OCI-LY1 (cell line): ENCODE measurements around the gene HLTF.

Experiments used
- H2AFZ ChIP-seq: fragments of 200-600 bp; sonication (generic), shearing (Covaris generic); 2 replicates; pipeline ENCODE4 v1.6.0; 2014; ENCODE audit warnings: antibody characterized with exemption, mild to moderate bottlenecking, low read length
- H3F3A ChIP-seq: fragments of 200-600 bp; sonication (generic), shearing (Covaris generic); 2 replicates; pipeline ENCODE4 v1.6.0; 2014; ENCODE audit warnings: mild to moderate bottlenecking, antibody characterized with exemption, low read length, moderate library complexity; ENCODE audit not compliant: insufficient read depth
- H3K27ac ChIP-seq: fragments of 200-600 bp; sonication (generic); 2 replicates; pipeline ENCODE4 v1.5.1; 2014; ENCODE audit warnings: low read length, mixed run types, mild to moderate bottlenecking, low read depth; ENCODE audit not compliant: poor library complexity, severe bottlenecking
- H3K27me3 ChIP-seq: fragments of 200-600 bp; sonication (generic); 2 replicates; pipeline ENCODE4 v1.6.0; 2014; ENCODE audit warnings: antibody characterized with exemption, mild to moderate bottlenecking, low read length, moderate library complexity; ENCODE audit not compliant: insufficient read depth
- H3K36me3 ChIP-seq: fragments of 200-600 bp; sonication (generic); 2 replicates; pipeline ENCODE4 v1.6.1; 2014; ENCODE audit warnings: mild to moderate bottlenecking, antibody characterized with exemption, low read length, moderate library complexity, mixed read lengths; ENCODE audit not compliant: insufficient read depth
- H3K4me1 ChIP-seq: fragments of 200-600 bp; sonication (generic); 2 replicates; pipeline ENCODE4 v1.5.1; 2014; ENCODE audit warnings: mild to moderate bottlenecking, low read length, moderate library complexity; ENCODE audit not compliant: insufficient read depth, severe bottlenecking
- H3K4me2 ChIP-seq: fragments of 200-600 bp; sonication (generic), shearing (Covaris generic); 2 replicates; pipeline ENCODE4 v1.6.1; 2014; ENCODE audit warnings: low read length
- H3K4me3 ChIP-seq: fragments of 200-600 bp; sonication (generic); 2 replicates; pipeline ENCODE4 v1.5.1; 2014; ENCODE audit warnings: low read length, low read depth, mild to moderate bottlenecking, mixed read lengths; ENCODE audit not compliant: poor library complexity, severe bottlenecking
- H3K79me2 ChIP-seq: fragments of 200-600 bp; shearing (Covaris generic); 2 replicates; pipeline ENCODE4 v1.6.1; 2016; ENCODE audit warnings: mixed run types, low read length, mixed read lengths; ENCODE audit not compliant: insufficient read depth
- H3K9ac ChIP-seq: fragments of 200-600 bp; sonication (generic), shearing (Covaris generic); 2 replicates; pipeline ENCODE4 v1.6.1; 2014; ENCODE audit warnings: mild to moderate bottlenecking, low read length, mixed read lengths
- H3K9me2 ChIP-seq: fragments of 200-600 bp; sonication (generic), shearing (Covaris generic); 2 replicates; pipeline ENCODE4 v1.6.1; 2014; ENCODE audit warnings: low read depth, mild to moderate bottlenecking, low read length, mixed read lengths
- H3K9me3 ChIP-seq: fragments of 200-600 bp; shearing (Covaris generic); 2 replicates; pipeline ENCODE4 v1.6.1; 2014; ENCODE audit warnings: low read length, mixed read lengths
- H4K20me1 ChIP-seq: fragments of 200-600 bp; sonication (generic), shearing (Covaris generic); 2 replicates; pipeline ENCODE4 v1.6.0; 2016; ENCODE audit warnings: mild to moderate bottlenecking, low read length; ENCODE audit not compliant: insufficient read depth
- CTCF ChIP-seq: fragments of 200-600 bp; sonication (generic), shearing (Covaris generic); IDR thresholded peaks from 2 replicates; pipeline ENCODE4 v1.5.1; 2017; ENCODE audit warnings: mild to moderate bottlenecking, antibody characterized with exemption, low read length, moderate library complexity, mixed read lengths
- EZH2 ChIP-seq: fragments of 200-600 bp; sonication (generic), shearing (Covaris generic); IDR thresholded peaks from 2 replicates; pipeline ENCODE4 v1.8.0; 2017; ENCODE audit warnings: borderline replicate concordance, mixed run types, mild to moderate bottlenecking, antibody characterized with exemption, low read length, moderate library complexity, mixed read lengths

The HLTF gene

GRCh38 chr3:149115114-149115513, 28.8 kb upstream of the HLTF start:
- Histone ChIP-seq H3K4me3 (no peak overlapping the region), H3F3A (no peaks in the 10 kb centered on the region), H3K79me2 (no peaks in the 10 kb centered on the region), H3K4me2 (no peak overlapping the region), H2AFZ (no peak overlapping the region), H3K9me3 (0 out of 2 replicates have a peak, but pooled peaks cover 2% of the 10 kb centered on the region), H3K9me2 (no peaks in the 10 kb centered on the region), H3K27ac (no peak overlapping the region), H3K9ac (no peak overlapping the region), H3K27me3 (no peaks in the 10 kb centered on the region), H4K20me1 (no peaks in the 10 kb centered on the region), H3K4me1 (no peaks in the 10 kb centered on the region), H3K36me3 (no peaks in the 10 kb centered on the region)
- TF ChIP-seq EZH2 (no peak), CTCF (no peak)

- Histone ChIP-seq H2AFZ (no peak overlapping the region), H3K79me2 (no peaks in the 10 kb centered on the region), H3K4me3 (no peak overlapping the region), H3K27ac (no peak overlapping the region), H3K4me1 (no peaks in the 10 kb centered on the region), H3F3A (no peaks in the 10 kb centered on the region), H3K9ac (no peak overlapping the region), H3K4me2 (no peak overlapping the region), H4K20me1 (no peaks in the 10 kb centered on the region), H3K9me3 (0 out of 2 replicates have a peak, but pooled peaks cover 2% of the 10 kb centered on the region), H3K27me3 (no peaks in the 10 kb centered on the region), H3K9me2 (no peaks in the 10 kb centered on the region), H3K36me3 (no peaks in the 10 kb centered on the region)
- TF ChIP-seq EZH2, result no peak
Observed at GRCh38 chr3:149114458-149114857, 28.1 kb upstream of the HLTF start.

GRCh38 chr3:149104484-149104883, 18.2 kb upstream of the HLTF start:
- no peak overlapping the region for H3K4me2 ChIP-seq
- TF ChIP-seq EZH2, result no peak
- TF ChIP-seq CTCF, result no peak
- H3K4me3 ChIP-seq, result no peak overlapping the region
- H3K27ac ChIP-seq, result no peak overlapping the region
- no peak overlapping the region for H3K9ac ChIP-seq
- H3K27me3 ChIP-seq, result no peaks in the 10 kb centered on the region; the same call in 1 of the 2 replicates
- H2AFZ ChIP-seq, result no peak overlapping the region
- H3K36me3 ChIP-seq, result no peaks in the 10 kb centered on the region
- no peaks in the 10 kb centered on the region for H3K4me1 ChIP-seq
- no peaks in the 10 kb centered on the region for H3F3A ChIP-seq
- no peaks in the 10 kb centered on the region for H4K20me1 ChIP-seq
- no peaks in the 10 kb centered on the region for H3K9me2 ChIP-seq
- peaks cover 2% of the 10 kb centered on the region for H3K9me3 ChIP-seq
- H3K79me2 ChIP-seq, result no peaks in the 10 kb centered on the region

- Histone ChIP-seq H3K4me3 (no peak overlapping the region), H3K27ac (no peak overlapping the region), H3K36me3 (no peaks in the 10 kb centered on the region), H3K9ac (no peak overlapping the region), H3K79me2 (no peaks in the 10 kb centered on the region), H3K27me3 (no peaks in the 10 kb centered on the region; the same call in 1 of the 2 replicates), H3K9me2 (no peaks in the 10 kb centered on the region), H3K9me3 (0 out of 2 replicates have a peak, but pooled peaks cover 2% of the 10 kb centered on the region), H2AFZ (no peak overlapping the region), H4K20me1 (no peaks in the 10 kb centered on the region), H3K4me1 (no peaks in the 10 kb centered on the region), H3K4me2 (no peak overlapping the region), H3F3A (no peaks in the 10 kb centered on the region)
- TF ChIP-seq CTCF (no peak), EZH2 (no peak)
Observed at GRCh38 chr3:149101641-149102040, 15.3 kb upstream of the HLTF start.
